Stimulated activated CD8-positive, alpha-beta memory T cell treated with anti-CD3 and anti-CD28 coated beads, Interleukin-2, amount 100 ng/mL, for 1 hour (primary cell): Measurements from ENCODE around the gene GPSM3.
"Not testable (repeated sequence)": the region's sequence is repeated elsewhere in the genome, so short reads cannot be mapped to it uniquely, and the experiment has no call there.

ENCODE experiments used
- DNase-seq, 2 donors: peaks; one replicate each; pipeline ENCODE4 v3.0.0-alpha.2; 2020; ENCODE audit warnings: low read depth in 2 of 2

GPSM3 gene, protein sequence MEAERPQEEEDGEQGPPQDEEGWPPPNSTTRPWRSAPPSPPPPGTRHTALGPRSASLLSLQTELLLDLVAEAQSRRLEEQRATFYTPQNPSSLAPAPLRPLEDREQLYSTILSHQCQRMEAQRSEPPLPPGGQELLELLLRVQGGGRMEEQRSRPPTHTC

DNA sequence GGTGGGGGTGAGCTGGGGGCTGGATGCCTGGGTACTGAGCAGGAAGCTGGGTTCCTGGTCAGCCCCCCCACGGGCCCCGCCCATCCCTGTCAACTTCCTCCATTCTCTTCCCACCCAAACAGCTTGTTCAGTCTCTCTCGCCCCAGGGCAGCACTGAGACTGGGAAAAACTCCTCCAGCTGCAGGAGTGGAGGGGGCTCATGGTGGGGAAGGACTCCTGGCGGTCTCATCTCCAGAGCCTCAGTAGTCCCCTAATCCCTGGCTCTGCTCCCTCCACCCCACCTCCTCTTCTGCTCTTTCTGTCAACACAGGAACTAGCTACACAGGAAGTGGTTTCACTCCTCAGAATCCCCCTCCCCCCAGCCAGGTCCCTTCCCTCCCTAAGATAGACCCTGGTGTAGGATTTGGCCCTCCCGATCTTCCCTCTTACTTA is at the start of gene GPSM3:
Gene GPSM3, minus strand, starts transcription at position 36 of the 432 bp plus-strand sequence. CDS start 130 bp downstream, outside the sequence.
- DNase-seq: peak in 1 of 2 donors; percentile 33

DNA sequence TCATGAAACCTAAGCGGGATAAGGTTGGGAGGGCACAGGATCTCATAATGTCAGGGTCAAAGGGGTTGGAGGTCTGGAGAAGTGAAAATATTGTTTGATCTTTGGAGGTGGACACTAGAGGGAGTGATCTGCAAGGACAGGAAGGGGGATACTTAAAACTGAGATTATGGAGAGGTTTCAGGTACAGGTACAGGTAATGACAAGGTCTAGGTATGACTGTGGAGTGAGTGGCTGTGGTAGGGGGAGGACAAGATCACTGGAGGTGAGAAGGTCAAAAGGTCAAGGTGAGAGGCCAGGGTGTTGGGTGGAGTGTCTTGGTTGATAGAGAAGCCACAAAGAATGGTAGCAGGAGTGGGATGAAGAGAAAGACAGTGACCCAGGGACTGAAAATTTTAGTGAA is 48.2 kb upstream of the GPSM3 start:
- DNase-seq: no peak

DNA sequence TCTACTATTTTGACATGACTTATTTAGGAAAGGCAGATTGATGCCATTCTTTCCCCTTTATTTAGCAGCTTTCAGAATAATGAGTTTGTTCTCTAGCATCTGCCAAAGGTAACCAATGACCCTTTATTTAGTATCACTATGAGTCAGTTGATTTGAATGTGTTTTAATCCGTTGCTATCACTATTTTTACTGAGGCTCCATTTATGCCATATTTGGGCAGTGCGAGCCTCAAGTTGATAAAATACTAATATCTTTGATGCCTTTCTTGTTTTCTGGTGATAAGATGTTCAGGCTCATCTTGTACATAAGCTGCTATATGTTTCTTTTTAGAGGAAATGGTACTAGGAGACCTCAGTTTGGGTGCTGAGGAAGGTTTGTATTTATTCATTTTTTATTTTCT is 47.0 kb upstream of the GPSM3 start:
- no peak for DNase-seq

DNA sequence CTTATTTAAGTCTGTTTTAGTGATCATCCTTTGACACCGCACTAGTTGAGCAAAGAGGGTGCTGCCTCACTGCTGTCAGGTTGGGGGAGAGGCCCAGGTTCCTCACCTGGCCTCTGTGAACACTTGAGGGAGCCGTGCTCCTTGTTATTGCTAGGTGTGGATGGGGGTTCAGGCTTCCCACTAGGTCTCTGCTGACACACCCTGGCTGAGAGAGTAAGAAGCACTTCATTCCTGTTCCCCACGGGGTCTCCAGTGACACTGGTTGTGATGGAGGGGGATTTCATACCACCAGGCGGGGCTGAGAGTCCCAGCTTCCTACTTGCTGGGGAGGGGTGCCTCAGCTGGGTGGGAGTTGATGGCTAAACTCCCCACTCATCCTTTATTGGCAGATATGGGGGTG is 42.5 kb upstream of the GPSM3 start:
- no peak for DNase-seq

DNA sequence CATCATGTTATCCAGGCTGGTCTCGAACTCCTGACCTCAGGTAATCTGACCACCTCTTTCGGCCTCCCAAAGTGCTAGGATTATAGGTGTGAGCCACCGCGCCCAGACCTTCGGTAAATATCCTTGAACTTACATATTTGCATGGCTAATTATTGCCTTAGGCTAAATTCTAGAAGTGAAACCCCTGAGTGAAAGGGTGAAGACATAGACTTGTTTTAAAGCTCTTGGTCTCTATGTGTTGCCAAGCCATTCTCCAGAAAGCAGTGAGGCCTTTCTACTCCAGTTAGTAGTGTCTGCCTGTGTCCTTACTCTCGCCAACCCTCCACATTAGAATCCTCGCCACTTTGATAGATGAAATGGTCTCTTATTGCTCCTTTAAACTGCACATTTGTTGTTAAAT is 34.0 kb upstream of the GPSM3 start:
- no peak for DNase-seq

DNA sequence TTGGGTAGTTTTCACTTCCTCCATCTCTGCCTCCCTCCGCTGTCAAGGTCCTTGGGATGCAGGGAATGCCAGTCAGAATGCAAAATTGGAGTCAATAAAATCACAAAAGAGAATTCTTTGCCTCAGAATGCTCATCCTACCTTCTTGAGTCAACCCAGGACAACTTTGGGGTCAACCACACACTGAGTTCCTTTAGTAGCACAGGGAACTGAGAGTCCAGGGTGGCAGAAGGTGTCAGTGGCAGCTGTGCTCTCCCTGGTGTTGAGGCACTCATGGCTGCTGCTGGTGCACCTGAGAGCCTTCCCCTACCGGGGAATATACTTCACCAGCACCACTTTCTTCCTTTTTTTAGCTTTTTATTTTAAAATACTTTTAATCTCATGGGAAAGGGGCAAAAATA is 32.3 kb upstream of the GPSM3 start:
- no peak for DNase-seq

DNA sequence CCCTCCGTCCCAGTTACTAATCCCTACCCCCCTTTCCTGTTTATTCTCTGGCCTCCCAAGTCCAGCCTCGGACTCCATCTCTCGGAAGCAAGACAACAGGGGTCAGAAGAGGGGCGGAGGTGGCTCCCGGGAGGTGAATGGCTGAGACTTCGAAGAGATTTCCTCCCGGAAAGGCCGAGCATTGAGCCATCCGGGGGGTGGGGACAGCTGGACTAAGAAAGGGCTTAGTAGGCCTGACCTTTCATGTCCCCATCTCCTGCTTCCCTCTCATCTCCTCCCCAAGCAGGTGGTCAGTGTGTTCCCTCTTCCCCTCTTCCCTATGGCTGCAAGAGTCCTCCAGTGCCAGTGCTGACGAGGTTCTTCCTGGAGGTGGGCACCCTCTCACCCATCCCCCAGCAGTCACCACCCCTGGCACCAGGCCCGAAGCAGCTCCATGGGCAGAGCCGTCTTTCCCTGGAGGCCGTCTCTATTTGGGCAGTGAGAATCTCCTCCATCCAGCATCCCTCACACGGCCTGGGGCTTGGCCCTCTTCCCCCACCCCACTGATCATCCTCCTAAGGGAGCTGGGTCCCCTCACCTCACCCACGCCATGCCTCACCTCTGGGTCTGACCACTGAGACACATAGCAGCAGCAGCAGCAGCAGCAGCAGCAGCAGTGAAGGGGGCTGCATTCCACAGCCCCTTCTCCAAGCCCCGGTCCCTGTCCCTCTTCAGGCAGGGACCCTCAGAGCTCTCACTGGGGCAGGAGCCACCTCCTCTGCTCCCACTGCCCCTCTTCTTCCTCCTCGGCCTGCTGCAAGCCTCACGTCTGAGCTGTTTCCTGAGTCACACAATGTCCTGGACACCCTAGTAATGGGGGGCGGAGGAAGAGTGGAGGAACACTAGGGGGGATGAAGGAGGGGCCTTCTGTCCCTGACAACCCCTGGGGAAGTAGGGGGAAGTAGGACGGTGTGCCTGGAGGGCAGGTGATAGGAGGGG is 31.1 kb upstream of the GPSM3 start, which contains the start of gene NOTCH4:
Gene NOTCH4, minus strand, starts transcription at position 810 of the 978 bp plus-strand sequence. Its CDS starts 139 bp downstream, at position 671.
- DNase-seq: no peak

DNA sequence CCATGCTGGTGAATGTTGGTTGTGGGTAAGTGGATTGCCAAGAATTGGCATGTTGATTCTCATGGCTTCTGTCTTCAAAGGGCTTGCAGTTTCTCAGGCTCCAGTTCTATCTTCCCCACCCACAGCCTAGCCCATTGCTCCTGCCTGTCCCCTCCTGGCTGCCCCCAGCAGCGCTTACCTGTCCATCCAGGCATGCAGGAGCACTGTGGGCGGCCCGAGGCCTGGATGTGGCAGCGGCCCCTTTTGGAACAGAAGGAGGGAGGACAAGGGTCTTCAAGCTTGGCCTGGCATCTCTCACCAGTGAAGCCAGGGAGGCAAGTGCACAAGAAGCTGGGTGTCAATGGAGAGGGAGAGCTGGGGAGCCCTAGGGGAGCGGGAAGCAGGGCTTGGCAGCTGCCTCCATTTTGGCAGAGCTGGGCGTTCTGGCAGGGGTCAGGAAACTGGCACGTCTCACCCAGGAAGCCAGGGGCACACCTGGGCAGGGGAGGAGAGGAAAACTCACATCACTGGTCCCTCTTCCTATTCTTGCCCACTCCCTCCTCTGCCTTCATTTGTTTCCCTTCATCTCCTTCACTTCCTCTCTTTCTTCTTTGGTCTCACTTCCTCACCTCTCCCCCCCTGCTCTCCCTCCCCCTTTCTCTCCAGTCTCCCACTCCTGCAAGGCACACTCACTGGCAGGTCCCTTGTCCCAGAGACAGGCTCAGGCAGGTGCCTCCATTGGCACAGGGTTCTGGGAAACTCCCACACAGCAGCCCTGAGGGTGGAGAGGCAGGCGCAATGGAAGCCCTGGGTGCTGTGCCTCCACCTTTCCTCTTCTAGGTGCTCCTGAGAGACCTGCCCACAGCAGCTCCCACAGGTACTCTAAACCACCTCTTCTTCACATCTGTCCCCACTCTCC is 30.1 kb upstream of the GPSM3 start:
- DNase-seq: no peak

DNA sequence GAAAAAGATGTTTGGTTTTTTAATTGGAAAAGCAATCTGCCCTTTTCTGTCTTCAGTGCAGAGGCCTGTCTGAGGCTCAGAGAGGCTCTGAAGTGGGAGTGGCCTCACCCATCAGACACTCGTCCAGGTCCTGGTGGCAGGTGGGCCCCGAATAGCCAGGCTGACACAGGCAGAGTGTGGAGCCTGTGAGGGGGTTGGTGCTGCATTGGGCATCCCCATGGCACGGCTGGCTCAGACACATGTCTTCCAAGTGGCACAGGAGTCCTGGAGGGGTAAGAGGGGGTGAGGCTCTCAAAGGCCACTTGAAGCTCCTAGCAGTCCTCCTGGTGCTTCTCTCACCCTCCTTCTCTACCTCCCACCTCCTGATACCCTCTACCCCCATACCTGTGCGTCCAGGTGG is 27.6 kb upstream of the GPSM3 start:
- no peak for DNase-seq

DNA sequence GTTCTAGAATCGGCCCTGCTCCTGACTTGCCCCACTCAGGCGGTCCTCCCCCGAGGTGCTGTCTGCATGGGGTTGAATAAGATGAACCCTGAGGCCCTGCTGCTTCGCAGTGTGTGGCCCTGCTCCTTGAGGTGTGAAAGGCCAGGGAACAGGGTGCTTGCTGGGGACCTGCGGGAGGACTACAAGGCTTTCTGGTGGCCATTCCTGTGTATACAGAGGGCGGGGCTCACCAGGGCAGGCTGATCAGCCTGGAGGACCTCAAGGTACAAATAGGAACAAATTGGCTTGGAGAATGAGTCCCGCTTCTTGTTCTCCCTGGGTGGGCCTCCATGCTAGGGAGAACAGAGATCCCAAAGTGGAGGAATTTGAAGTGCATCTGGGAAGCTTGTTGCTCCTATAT is 25.7 kb upstream of the GPSM3 start:
- DNase-seq: no peak

DNA sequence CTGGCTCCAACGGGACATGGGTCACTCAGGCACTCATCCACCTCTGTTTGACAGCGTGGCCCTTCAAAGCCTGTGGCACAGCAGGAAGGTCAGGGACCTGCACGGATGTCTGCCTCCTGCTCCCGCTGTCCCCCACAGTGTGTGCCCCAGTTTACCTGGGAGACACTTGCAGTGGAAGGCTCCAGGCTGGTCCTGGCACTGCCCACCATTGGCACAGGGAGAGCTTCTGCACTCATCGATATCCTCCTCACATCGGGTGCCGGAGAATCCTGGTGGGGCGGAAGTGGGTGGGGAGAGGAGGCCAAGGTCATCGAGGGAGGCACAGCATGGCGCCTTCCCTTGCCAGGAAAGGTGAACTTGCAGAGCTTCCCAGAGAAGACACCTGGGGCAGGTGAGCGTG is 24.6 kb upstream of the GPSM3 start:
- DNase-seq: no peak

DNA sequence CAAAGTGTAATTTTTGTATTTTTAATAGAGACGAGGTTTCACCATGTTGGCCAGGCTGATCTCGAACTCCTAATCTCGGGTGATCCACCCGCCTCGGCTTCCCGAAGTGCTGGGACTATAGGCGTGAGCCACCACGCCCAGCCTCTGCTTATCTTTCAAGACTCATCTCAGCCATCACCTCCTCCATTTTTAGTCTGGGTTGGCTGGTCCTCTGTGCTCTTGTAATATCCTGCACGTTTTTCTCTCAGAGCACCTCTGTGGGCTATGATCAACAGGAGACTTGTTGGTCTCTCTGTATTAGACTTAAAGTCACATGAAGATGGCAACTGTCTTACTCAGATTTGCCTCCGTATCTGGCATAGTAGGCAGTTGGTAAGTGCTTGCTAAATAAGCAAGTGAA is 23.8 kb upstream of the GPSM3 start:
- DNase-seq: no peak

DNA sequence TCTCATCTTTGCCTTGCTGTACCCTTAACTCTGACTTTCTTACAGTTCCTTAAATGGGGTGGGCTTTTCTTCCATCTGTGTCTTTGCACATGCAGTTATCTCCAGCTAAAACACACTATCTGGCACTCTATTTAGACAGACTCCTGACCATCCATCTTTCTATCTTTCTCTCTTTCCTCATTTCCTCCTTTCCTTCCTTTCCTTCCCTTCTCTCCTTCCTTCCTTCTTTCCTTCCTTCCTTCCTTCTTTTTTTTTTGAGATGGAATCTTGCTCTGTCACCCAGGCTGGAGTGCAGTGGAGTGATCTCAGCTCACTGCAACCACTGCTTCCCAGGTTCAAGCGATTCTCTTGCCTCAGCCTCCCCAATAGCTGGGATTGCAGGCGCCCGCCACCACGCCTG is 23.2 kb upstream of the GPSM3 start:
- no peak for DNase-seq

DNA sequence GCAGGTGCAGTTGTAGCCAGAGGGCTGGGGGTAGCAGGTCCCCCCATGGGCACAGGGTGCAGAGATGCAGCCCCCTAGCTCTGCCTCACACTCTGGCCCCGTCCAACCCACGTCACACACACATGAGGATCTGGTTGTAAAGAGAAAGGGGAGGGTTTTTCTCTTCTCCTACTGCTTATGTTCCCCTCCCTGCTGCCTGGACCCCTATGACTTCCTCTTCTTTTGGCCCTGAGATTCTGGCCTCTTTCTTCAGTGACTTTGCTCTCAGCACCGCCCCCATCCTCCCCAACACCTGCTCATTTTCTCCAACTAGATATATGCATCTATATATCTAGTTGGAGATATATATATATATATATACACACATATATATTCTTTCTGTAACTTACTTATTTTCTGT is 21.7 kb upstream of the GPSM3 start:
- no peak for DNase-seq

DNA sequence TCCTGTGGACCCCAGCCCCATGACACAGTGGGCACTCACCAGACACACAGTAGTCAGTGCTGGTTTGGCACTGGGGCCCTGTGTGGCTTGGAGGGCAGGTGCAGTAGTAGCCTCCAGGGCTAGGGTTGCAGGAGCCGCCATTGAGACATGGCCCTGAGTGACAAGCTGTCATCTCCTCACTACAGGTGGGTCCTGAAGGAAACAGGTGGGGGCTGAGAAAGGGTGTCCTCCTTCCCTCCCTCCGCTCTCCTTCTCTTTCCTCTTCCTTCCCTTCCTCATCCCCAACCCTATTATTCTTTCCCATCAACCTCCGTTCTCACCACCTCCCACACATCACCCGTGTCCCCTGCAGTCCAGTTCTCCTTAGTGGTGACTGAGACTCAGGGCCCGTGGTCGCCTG is 21.2 kb upstream of the GPSM3 start:
- no peak for DNase-seq

DNA sequence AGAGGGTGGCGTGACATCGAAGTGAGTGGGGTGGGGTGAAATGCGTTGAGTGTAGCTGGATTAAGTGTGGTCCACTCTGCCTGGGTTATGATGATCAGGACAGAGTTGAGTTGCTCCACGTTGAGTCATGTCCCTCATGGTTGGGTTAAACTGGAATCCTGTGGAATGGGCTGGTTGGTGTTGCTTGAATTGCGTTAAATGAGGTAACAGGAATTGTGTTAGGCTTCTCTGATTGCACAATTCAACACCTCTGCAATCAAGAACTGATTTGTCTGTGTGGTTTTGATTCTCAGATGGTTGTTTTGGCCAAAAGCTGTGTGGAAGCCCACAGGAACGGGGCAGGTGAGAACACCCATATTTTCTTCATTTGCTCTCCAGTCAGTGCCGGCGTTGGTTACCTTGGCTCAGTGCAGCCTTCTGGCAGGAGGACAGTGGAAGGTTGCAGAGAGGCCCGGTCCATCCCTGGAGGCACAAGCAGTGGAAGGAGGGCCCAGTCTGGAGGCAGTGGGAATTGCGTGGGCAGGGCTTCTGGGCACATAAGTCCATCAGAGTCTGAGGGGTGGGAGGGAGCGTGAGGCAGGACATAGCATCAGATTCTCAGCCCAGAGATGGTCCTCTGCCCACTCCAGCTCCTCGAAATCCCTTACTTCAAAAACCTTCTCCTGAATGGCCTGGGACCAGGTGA is 19.8 kb upstream of the GPSM3 start:
- DNase-seq: no peak

DNA sequence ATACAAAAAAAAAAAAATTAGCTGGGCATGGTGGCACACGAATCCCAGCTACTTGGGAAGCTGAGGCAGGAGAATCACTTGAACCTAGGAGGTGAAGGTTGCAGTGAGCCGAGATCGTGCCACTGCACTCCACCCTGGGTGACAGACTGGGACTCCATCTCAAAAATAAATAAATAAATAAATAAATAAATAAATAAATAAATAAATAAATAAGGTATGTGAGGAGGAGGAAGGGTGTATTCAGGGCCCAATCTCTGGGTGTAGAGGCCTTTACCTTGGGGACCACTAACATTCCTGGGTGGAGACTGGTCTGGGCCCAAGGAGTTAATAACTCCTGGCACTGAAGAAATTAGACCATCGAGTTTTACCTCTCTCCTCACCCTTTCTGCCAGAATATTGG is 19.0 kb upstream of the GPSM3 start:
- not testable (repeated sequence) for DNase-seq

DNA sequence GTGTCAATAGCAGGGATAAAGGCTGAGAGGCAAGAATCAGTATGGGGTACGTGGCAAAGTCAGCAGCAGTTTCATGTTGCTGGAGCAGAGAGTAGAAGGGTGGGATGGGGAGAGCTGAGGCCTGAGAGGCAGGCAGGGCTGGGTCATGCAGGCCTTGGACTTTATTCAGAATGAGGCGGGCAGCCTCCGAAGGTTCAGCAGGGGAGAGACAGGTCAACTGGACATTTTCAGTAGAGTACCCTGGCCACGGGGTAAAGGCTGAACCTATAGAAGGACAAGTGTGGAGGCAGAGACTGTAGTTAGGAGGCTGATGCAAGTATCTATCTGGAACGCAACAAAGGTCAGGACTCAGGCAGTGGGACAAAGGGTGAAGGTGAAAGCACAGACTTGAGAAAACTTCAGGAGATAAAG is 17.8 kb upstream of the GPSM3 start:
- DNase-seq: no peak

DNA sequence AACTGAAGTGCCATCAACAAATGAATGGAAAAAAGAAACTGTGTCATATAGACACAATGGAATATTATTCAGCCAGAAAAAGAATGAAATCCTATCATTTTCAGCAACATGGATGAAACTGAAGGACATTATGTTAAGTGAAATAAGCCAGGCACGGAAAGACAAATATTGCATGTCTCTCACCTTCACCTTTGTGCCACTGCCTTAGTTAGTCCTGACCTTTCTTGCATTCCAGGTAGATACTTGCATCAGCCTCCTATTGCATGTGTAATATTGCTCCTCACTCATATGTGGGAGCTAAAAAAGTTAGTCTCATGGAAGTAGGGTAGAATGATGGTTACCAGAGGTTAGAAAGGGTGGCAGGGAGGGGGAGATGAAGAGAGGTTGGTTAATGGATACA is 16.6 kb upstream of the GPSM3 start:
- no peak for DNase-seq

DNA sequence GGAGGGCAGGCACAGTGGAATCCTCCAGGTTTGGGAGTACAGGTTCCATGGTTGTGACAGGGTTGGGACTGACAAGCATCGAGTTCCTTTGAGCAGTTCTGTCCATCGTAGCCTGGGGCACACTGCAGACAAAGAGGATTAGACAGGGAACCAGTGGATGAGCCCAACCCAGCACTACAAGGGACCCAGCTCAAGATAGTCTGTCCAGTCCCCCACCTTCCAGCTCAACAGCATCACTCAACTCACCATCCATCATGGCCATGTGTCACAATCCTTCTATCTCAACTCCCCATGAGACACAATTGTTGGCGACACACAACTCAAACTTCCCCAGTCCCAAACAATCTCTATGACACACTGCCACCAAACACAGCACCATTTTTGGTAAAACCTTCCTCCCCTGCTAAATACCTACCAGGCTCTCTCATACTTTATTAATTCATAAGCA is 11.8 kb upstream of the GPSM3 start:
- no peak for DNase-seq
